GM19035 (cell line): ENCODE results near the gene ZFYVE26.
"Not testable (repeated sequence)": the region's sequence is repeated elsewhere in the genome, so short reads cannot be mapped to it uniquely, and the experiment has no call there.

ENCODE experiments used
- ATAC-seq: cut with Tn5 transposase; IDR thresholded peaks from one replicate; pipeline ENCODE4 v1.9.1; 2021; ENCODE audit not compliant: unreplicated experiment

Gene ZFYVE26

GRCh38 chr14:67717048-67717447, 99.3 kb downstream of the ZFYVE26 start:
- no peak for ATAC-seq

GRCh38 chr14:67710209-67710608, 106.2 kb downstream of the ZFYVE26 start:
- no peak for ATAC-seq

GRCh38 chr14:67709796-67710195, 106.6 kb downstream of the ZFYVE26 start:
- ATAC-seq = not testable (repeated sequence)

- not testable (repeated sequence) for ATAC-seq
Observed at GRCh38 chr14:67709346-67709745, 107.0 kb downstream of the ZFYVE26 start.

- no peak for ATAC-seq
Observed at GRCh38 chr14:67705211-67705610, 111.2 kb downstream of the ZFYVE26 start.

- ATAC-seq = no peak
Observed at GRCh38 chr14:67704484-67705089, 111.8 kb downstream of the ZFYVE26 start.

GRCh38 chr14:67703997-67704396, 112.4 kb downstream of the ZFYVE26 start:
- ATAC-seq = no peak

- ATAC-seq = not testable (repeated sequence)
Observed at GRCh38 chr14:67701492-67701891, 114.9 kb downstream of the ZFYVE26 start, which contains the start of gene RDH12. Gene RDH12 (plus strand): TSS chr14:67701886. CDS start chr14:67722643, 20,757 bp downstream.

GRCh38 chr14:67698179-67698578, 118.2 kb downstream of the ZFYVE26 start:
- ATAC-seq = no peak

- ATAC-seq = no peak
Observed at GRCh38 chr14:67697006-67697405, 119.4 kb downstream of the ZFYVE26 start.
